Measurements from ENCODE around the gene TGFA.

DNA sequence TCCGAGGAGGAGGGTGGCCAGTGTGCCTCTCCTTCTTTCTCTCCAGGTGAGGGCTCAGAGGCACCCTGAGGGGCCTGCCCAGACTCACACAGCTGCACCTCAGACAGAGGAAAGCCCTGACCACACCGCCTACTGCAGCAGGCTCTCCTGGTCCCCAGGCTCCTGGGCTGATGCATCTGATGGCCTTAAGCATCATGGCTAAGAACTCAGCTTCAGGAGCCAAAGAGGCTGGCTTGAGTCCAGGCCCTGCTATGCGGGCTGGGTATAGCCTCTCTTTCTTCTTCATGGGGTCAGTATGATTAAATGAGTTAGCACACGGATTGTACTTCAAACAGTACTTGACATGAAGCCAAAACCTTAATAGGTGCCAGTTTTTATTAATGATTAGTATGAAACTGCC lies 89.6 kb downstream of the TGFA start:
- TF ChIP-seq POLR2A (IDR thresholded peaks at IDR 0.05; ENCODE audit: borderline replicate concordance, extremely low read depth, insufficient read depth, insufficient read length) (no peak), CTCF (IDR thresholded peaks at IDR 0.05 in 2 of 3, conservative IDR thresholded peaks at IDR 0.05 in 1 of 3; ENCODE audit: borderline replicate concordance in 1 of 3, insufficient read depth in 1 of 3, low read depth in 2 of 3, low read length in 2 of 3) (no peak), RAD21 (IDR thresholded peaks at IDR 0.05; ENCODE audit: low read depth) (no peak), ZNF274 (IDR thresholded peaks at IDR 0.05; ENCODE audit: low read depth, low read length) (no peak), EZH2phosphoT487 (IDR thresholded peaks at IDR 0.05; ENCODE audit: borderline replicate concordance) (no peak), ZFX (IDR thresholded peaks at IDR 0.05) (no peak), EGR1 (IDR thresholded peaks at IDR 0.05; ENCODE audit: low read depth) (no peak), POLR2AphosphoS5 (IDR thresholded peaks at IDR 0.05; ENCODE audit: low read depth, low read length) (no peak), EZH2 (IDR thresholded peaks at IDR 0.05) (no peak)
- TF ChIP-seq, protein P1, sequence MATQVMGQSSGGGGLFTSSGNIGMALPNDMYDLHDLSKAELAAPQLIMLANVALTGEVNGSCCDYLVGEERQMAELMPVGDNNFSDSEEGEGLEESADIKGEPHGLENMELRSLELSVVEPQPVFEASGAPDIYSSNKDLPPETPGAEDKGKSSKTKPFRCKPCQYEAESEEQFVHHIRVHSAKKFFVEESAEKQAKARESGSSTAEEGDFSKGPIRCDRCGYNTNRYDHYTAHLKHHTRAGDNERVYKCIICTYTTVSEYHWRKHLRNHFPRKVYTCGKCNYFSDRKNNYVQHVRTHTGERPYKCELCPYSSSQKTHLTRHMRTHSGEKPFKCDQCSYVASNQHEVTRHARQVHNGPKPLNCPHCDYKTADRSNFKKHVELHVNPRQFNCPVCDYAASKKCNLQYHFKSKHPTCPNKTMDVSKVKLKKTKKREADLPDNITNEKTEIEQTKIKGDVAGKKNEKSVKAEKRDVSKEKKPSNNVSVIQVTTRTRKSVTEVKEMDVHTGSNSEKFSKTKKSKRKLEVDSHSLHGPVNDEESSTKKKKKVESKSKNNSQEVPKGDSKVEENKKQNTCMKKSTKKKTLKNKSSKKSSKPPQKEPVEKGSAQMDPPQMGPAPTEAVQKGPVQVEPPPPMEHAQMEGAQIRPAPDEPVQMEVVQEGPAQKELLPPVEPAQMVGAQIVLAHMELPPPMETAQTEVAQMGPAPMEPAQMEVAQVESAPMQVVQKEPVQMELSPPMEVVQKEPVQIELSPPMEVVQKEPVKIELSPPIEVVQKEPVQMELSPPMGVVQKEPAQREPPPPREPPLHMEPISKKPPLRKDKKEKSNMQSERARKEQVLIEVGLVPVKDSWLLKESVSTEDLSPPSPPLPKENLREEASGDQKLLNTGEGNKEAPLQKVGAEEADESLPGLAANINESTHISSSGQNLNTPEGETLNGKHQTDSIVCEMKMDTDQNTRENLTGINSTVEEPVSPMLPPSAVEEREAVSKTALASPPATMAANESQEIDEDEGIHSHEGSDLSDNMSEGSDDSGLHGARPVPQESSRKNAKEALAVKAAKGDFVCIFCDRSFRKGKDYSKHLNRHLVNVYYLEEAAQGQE (IDR thresholded peaks at IDR 0.05; ENCODE audit: low read depth), result no peak

All from HCT116 (cell line).